Upper lobe of left lung (tissue), 6 donors: ENCODE data around the gene LHCGR. TPM values are rescaled to one million over a fixed set of nuclear protein-coding genes. Genes with fewer than 3 reads are reported as not detected.

Experiments
- ATAC-seq, 2 donors: fragments of 200-7000 bp; cut with Tn5 transposase; one replicate each; pipeline ENCODE4 v1.9.1; 2022; ENCODE audit warnings: mild to moderate bottlenecking in 2 of 2, moderate library complexity in 2 of 2; ENCODE audit not compliant: low FRiP score in 2 of 2
- DNase-seq, 2 donors: peaks; one replicate each; pipeline ENCODE4 v3.0.0-alpha.2; 2019 to 2020
- H3K27ac ChIP-seq, 4 donors: fragments of 200-600 bp; sonication (generic); one replicate each; pipeline ENCODE4 v1.5.1; 2016 to 2019
- H3K27me3 ChIP-seq, 4 donors: fragments of 200-600 bp; sonication (generic); one replicate each; pipeline ENCODE4 v1.5.1; 2017 to 2019
- H3K36me3 ChIP-seq, 4 donors: fragments of 200-600 bp; sonication (generic); one replicate each; pipeline ENCODE4 v1.5.1; 2016 to 2019
- H3K4me1 ChIP-seq, 4 donors: fragments of 200-600 bp; sonication (generic); one replicate each; pipeline ENCODE4 v1.5.1; 2018 to 2019
- H3K4me3 ChIP-seq, 4 donors: fragments of 200-600 bp; sonication (generic); one replicate each; pipeline ENCODE4 v1.5.1; 2017 to 2019; ENCODE audit warnings: mild to moderate bottlenecking in 2 of 4, moderate library complexity in 1 of 4
- H3K9me3 ChIP-seq, 4 donors: fragments of 200-600 bp; sonication (generic); one replicate each; pipeline ENCODE4 v1.5.1; 2018 to 2019
- EP300 ChIP-seq, 4 donors: sonication (generic); formaldehyde crosslinking; IDR thresholded peaks; one replicate each; pipeline ENCODE4 v1.5.1; 2017; ENCODE audit warnings: antibody characterized with exemption in 4 of 4, control low read depth in 2 of 4
- POLR2A ChIP-seq, 4 donors: fragments of 450-650 bp; IDR thresholded peaks; one replicate each; pipeline ENCODE4 v1.5.1; 2016 to 2017; ENCODE audit warnings: antibody characterized with exemption in 4 of 4, mild to moderate bottlenecking in 2 of 4
- POLR2AphosphoS5 ChIP-seq, 2 donors: sonication (generic); formaldehyde crosslinking; IDR thresholded peaks; one replicate each; pipeline ENCODE4 v1.5.1; 2017; ENCODE audit warnings: antibody characterized with exemption in 2 of 2
- WGBS, 2 donors: methylation state at CpG; one replicate each; pipeline ENCODE4 v1.1.5; 2017 to 2018; 5-methylcytosine and 5-hydroxymethylcytosine counted together
- total RNA-seq, 6 donors: library from RNA; depleted of rRNA in 4 of 6; stranded (reverse); fragments of >200 nt in 4 of 6; gene quantifications; one replicate each; pipeline versions ENCODE4 v1.1.0 to v1.2.1, GENCODE V29; 2016 to 2021
- TF ChIP-seq, protein P1 (sequence below), 6 experiments: fragments of 450-650 bp in 4 of 6; fragments of 200-600 bp in 2 of 6; sonication (generic) in 2 of 6; IDR thresholded peaks; one replicate each; pipeline ENCODE4 v1.5.1; 2016 to 2019; ENCODE audit warnings: antibody characterized with exemption in 6 of 6
- donor health status: DM: no; HTN: no; CAD: no; lungs with moderate emphysema.
- donor health status: DM: no; HTN: yes; CAD: no; lungs with severe emphysema.

LHCGR gene
- total RNA-seq, 6 donors from 2014 or later = 0.72 TPM; not detected in 5

DNA sequence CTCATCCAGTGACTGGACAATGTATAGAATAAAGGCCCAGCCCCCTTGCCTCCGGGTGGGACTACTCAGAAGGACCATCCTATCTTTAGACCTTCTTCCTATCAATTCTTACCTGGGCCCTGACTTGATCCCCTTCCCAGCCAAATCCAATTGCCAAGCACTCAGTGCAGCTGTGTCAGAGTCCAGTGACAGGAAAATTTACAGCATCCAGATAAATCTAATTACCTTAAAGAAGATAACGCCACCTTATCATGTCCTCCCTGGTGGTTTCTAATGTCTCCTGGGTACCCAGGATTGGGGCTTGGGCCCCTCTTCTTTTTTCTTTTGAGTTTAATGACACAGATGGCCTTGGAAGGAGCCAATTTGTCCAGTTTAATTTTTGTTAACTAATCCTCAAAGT lies 19.3 kb downstream of the LHCGR start:
- H3K4me1 ChIP-seq = peaks cover 0 to 3% (median 0%) of the 10 kb centered on the region in 4 donors
- no peak overlapping the region for H3K27ac ChIP-seq
- no peak for TF ChIP-seq POLR2A (IDR thresholded peaks at IDR 0.05)
- no peak for TF ChIP-seq EP300 (IDR thresholded peaks at IDR 0.05)
- TF ChIP-seq POLR2AphosphoS5 (IDR thresholded peaks at IDR 0.05) = no peak
- TF ChIP-seq, protein P1, sequence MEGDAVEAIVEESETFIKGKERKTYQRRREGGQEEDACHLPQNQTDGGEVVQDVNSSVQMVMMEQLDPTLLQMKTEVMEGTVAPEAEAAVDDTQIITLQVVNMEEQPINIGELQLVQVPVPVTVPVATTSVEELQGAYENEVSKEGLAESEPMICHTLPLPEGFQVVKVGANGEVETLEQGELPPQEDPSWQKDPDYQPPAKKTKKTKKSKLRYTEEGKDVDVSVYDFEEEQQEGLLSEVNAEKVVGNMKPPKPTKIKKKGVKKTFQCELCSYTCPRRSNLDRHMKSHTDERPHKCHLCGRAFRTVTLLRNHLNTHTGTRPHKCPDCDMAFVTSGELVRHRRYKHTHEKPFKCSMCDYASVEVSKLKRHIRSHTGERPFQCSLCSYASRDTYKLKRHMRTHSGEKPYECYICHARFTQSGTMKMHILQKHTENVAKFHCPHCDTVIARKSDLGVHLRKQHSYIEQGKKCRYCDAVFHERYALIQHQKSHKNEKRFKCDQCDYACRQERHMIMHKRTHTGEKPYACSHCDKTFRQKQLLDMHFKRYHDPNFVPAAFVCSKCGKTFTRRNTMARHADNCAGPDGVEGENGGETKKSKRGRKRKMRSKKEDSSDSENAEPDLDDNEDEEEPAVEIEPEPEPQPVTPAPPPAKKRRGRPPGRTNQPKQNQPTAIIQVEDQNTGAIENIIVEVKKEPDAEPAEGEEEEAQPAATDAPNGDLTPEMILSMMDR (IDR thresholded peaks at IDR 0.05) = no peak
- no peaks in the 10 kb centered on the region for H3K27me3 ChIP-seq
- DNase-seq (no peak), ATAC-seq (no peak)
- H3K36me3 ChIP-seq = no peaks in the 10 kb centered on the region
- H3K4me3 ChIP-seq = no peak overlapping the region
- no peaks in the 10 kb centered on the region for H3K9me3 ChIP-seq
- 64 to 83% methylated on average over 2 of the region's 2 CpGs for WGBS, 2 donors

GRCh38 chr2:48734576-48735303 lies 20.8 kb downstream of the LHCGR start:
- Histone ChIP-seq H3K4me1 (peaks cover 0 to 3% (median 0%) of the 10 kb centered on the region in 4 donors), H3K4me3 (no peak overlapping the region), H3K27ac (no peak overlapping the region), H3K36me3 (no peaks in the 10 kb centered on the region), H3K9me3 (no peaks in the 10 kb centered on the region), H3K27me3 (no peaks in the 10 kb centered on the region)
- TF ChIP-seq POLR2A (IDR thresholded peaks at IDR 0.05) = no peak
- TF ChIP-seq POLR2AphosphoS5 (IDR thresholded peaks at IDR 0.05) = no peak
- no peak for TF ChIP-seq EP300 (IDR thresholded peaks at IDR 0.05)
- TF ChIP-seq, protein P1 (IDR thresholded peaks at IDR 0.05) = no peak
- 64% methylated on average over 5 of the region's 5 CpGs for WGBS, 2 donors
- DNase-seq (no peak), ATAC-seq (no peak)

- Histone ChIP-seq H3K4me3 (no peak overlapping the region), H3K27ac (no peak overlapping the region), H3K36me3 (no peaks in the 10 kb centered on the region), H3K27me3 (no peaks in the 10 kb centered on the region), H3K4me1 (peaks cover 0 to 3% (median 0%) of the 10 kb centered on the region in 4 donors), H3K9me3 (no peaks in the 10 kb centered on the region)
- TF ChIP-seq POLR2A (IDR thresholded peaks at IDR 0.05) (no peak), EP300 (IDR thresholded peaks at IDR 0.05) (no peak), POLR2AphosphoS5 (IDR thresholded peaks at IDR 0.05) (no peak)
- TF ChIP-seq, protein P1 (IDR thresholded peaks at IDR 0.05) = no peak
- DNase-seq (no peak), ATAC-seq (no peak)
- WGBS, 2 donors = 2 to 25% methylated on average over 2 of the region's 2 CpGs
Measured at GRCh38 chr2:48733067-48733503, 22.4 kb downstream of the LHCGR start.

DNA sequence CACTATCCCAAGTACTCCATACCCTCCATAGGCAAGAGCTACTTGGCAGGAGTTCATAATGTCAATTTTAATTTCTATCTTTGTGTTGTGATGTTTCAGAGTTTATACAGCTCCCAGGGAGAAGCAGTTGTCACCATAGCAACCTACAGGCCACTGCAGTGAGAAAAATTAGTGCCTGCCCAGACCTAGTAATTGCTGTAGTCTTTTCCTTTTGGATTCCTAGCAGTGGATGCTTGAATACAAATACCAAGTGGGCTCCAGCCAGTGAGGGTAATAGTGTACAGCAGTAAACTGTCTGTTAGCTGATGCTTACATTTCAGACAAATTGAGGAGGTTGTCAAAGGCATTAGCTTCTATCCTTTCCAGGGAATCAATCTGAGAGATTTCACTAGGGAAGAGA lies 26.7 kb downstream of the LHCGR start:
- no peaks in the 10 kb centered on the region for H3K27me3 ChIP-seq
- H3K4me1 ChIP-seq = no peaks in the 10 kb centered on the region
- no peak overlapping the region for H3K4me3 ChIP-seq
- H3K36me3 ChIP-seq = no peaks in the 10 kb centered on the region
- TF ChIP-seq POLR2A (IDR thresholded peaks at IDR 0.05) = no peak
- TF ChIP-seq, protein P1 (IDR thresholded peaks at IDR 0.05) = no peak
- TF ChIP-seq POLR2AphosphoS5 (IDR thresholded peaks at IDR 0.05) = no peak
- TF ChIP-seq EP300 (IDR thresholded peaks at IDR 0.05) = no peak
- DNase-seq (no peak), ATAC-seq (no peak)
- no peaks in the 10 kb centered on the region for H3K9me3 ChIP-seq
- no peak overlapping the region for H3K27ac ChIP-seq

- Histone ChIP-seq H3K36me3 (no peaks in the 10 kb centered on the region), H3K4me1 (no peaks in the 10 kb centered on the region), H3K27me3 (no peaks in the 10 kb centered on the region), H3K4me3 (no peak overlapping the region), H3K9me3 (no peaks in the 10 kb centered on the region), H3K27ac (no peak overlapping the region)
- TF ChIP-seq, protein P1 (IDR thresholded peaks at IDR 0.05) = no peak
- no peak for TF ChIP-seq POLR2AphosphoS5 (IDR thresholded peaks at IDR 0.05)
- no peak for TF ChIP-seq POLR2A (IDR thresholded peaks at IDR 0.05)
- WGBS, 2 donors = 91 to 92% methylated on average over 2 of the region's 2 CpGs
- DNase-seq (no peak), ATAC-seq (no peak)
Measured at GRCh38 chr2:48728295-48728694, 27.2 kb downstream of the LHCGR start.
